GM12865 (cell line): ENCODE data around the gene GDF15.
"Not testable (repeated sequence)": the region's sequence is repeated elsewhere in the genome, so short reads cannot be mapped to it uniquely, and the experiment has no call there.

ENCODE experiments used
- DNase-seq: peaks from one replicate; pipeline ENCODE4 v3.0.0; 2010; ENCODE audit warnings: low read depth
- H3K4me3 ChIP-seq: 2 replicates; pipeline ENCODE4 v1.5.1; 2011; ENCODE audit warnings: mild to moderate bottlenecking, low read depth, low read length, control low read depth
- TF ChIP-seq, protein P1 (sequence below): IDR thresholded peaks from 2 replicates; pipeline ENCODE4 v1.5.1; 2011; ENCODE audit warnings: low read length, control low read depth, low read depth, inconsistent platforms; ENCODE audit not compliant: insufficient read depth; ENCODE audit errors: missing control alignments

The GDF15 gene

DNA sequence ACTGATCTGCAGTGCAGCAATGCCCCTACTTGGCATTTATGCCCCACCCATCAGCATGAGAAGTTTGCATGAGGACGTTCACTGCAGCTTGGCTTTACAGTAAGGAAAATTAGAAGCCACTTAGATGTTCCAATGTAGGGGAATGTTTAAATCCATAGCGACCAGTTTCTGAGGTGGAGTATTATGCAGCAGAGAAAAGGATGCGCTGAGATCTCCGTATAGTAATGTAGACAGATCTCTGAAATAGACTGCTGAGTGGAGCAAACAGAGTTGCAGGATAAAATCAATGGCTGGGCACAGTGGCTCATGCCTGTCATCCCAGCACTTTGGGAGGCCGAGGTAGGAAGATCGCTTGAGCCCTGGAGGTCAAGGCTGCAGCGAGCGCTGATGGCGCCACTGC, 35.5 kb upstream of the GDF15 start:
- no peak overlapping the region for H3K4me3 ChIP-seq
- DNase-seq: no peak
- TF ChIP-seq, protein P1, sequence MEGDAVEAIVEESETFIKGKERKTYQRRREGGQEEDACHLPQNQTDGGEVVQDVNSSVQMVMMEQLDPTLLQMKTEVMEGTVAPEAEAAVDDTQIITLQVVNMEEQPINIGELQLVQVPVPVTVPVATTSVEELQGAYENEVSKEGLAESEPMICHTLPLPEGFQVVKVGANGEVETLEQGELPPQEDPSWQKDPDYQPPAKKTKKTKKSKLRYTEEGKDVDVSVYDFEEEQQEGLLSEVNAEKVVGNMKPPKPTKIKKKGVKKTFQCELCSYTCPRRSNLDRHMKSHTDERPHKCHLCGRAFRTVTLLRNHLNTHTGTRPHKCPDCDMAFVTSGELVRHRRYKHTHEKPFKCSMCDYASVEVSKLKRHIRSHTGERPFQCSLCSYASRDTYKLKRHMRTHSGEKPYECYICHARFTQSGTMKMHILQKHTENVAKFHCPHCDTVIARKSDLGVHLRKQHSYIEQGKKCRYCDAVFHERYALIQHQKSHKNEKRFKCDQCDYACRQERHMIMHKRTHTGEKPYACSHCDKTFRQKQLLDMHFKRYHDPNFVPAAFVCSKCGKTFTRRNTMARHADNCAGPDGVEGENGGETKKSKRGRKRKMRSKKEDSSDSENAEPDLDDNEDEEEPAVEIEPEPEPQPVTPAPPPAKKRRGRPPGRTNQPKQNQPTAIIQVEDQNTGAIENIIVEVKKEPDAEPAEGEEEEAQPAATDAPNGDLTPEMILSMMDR: no peak

DNA sequence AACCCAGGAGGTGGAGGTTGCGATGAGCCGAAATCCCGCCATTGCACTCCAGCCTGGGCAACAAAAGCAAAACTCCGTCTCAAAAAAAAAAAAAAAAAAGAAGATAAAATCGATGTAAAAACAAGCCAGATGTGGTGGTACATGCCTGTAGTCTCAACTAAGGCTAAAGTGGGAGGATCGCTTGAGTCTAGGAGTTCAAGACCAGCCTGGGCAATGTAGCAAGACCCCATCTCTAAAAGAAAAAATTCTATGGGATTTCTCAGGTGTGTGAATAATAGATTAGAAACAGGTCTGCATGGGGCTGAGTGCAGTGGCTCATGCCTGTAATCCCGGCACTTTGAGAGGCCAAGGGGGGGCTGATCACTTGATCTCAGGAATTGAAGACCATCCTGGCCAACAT, 34.4 kb upstream of the GDF15 start:
- DNase-seq: no peak
- TF ChIP-seq, protein P1: no peak
- H3K4me3 ChIP-seq: no peak overlapping the region

DNA sequence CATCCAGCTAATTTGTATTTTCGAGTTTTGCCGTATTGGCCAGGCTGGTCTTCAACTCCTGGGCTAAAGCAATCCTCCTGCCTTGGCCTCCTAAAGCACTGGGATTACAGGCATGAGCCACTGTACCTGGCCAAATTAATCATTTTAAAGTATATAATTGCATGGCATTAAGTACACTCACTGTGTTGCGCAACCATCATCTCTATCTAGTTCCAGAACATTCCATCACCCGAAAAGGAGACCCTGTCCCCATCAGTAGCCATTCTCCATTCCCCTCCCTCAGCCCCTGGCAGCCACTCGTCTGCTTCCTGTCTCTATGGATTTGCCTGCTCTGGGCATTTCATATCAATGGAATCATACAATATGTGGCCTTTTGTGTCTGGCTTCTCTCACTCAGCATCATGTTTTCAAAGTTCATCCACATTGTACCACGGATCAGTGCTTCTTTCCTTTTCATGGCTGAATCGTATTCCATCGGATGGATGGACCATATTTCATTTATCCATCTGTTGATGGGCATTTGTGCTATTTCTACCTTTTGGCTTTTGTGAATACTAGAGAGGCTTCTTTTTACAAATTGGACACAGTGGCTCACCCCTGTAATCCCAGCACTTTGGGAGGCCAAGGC, 32.5 kb upstream of the GDF15 start:
- DNase-seq: no peak
- no peak overlapping the region for H3K4me3 ChIP-seq
- TF ChIP-seq, protein P1: no peak

DNA sequence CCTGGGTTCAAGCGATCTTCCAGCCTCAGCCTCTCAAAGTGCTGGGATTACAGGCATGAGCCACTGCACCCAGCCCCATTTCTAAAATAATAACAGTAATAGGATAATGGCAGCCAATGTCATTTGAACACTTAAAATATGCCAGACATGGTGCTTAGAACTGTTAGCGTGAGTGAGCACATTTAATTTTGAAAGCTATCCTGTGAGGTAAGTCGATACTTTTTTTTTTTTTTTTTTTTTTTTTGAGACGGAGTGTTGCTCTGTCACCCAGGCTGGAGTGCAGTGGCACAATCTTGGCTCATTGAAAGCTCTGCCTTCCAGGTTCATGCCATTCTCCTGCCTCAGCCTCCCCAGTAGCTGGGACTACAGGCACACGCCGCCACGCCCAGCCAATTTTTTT, 31.2 kb upstream of the GDF15 start:
- not testable (repeated sequence) for H3K4me3 ChIP-seq, DNase-seq

DNA sequence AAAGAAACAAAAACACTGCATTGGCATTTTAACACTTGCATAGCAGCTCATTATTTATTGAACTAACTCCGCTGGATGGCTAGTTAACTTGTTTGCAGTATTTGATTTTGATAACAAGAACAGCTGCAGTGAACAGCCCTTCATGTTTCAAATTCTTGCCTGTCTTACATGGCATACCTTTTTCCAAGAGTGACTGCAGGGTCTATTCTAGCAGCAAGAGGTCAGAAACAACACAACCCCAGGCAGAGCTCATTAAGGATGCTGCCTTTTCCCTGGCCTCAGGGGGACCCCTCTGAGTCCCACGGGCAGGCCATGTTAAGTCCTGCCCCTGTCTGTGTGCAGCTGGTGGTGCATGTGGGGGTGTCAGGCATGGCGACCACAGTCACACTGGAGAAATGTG, 28.9 kb upstream of the GDF15 start:
- TF ChIP-seq, protein P1: no peak
- no peak for DNase-seq
- no peak overlapping the region for H3K4me3 ChIP-seq

DNA sequence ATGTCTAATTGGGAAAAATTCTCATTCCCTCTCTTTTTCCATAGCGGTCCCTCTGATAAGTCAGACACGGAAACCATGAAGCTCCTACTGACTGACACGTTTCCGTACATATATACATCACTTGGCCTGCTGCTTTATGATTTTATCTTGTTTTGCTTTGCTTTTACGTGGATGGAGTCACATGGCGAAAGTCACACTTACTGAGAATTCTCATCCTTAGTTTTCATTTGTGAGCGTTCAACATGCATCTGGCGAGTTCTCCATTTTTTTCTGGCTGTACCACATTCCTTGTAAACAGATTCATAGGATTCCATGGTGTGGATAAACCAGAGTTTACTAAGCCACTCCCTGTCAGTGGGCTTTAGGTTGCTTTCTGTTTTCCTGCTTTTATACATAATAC, 24.3 kb upstream of the GDF15 start:
- no peak overlapping the region for H3K4me3 ChIP-seq
- no peak for DNase-seq
- TF ChIP-seq, protein P1: no peak

DNA sequence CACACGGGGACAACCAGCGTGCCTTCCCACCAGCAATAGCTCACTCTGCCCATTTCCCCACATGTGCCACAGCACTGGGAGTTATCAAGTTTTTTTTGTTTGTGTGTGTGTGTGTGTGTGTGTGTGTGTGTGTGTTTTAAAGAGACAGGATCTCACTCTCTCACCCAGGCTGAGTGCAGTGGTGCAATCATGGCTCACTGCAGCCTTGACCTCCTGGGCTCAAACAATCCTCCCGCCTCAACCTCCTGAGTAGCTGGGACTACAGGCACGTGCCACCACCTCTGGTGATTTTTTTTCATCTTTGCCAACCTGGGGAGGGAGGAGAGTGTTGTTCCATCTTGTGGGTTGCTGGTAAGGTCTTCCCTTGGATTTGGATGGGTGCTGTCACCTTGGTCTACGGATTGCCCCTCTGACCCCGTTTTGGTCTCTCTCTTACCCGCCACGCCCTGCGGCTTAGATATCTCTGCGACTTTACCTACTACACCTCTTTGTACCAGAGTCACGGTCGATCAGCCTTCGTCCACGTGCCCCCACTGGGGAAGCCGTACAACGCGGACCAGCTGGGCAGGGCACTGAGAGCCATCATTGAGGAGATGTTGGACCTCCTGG, 22.9 kb upstream of the GDF15 start:
- DNase-seq: no peak
- H3K4me3 ChIP-seq: no peak overlapping the region
- TF ChIP-seq, protein P1: no peak
